Measurements from ENCODE around the gene CFAP299. TPM values are rescaled to one million over a fixed set of nuclear protein-coding genes. Genes with fewer than 3 reads are reported as not detected.

Gene CFAP299
- total RNA-seq, 1 experiment from 2014 or later, result not detected

DNA sequence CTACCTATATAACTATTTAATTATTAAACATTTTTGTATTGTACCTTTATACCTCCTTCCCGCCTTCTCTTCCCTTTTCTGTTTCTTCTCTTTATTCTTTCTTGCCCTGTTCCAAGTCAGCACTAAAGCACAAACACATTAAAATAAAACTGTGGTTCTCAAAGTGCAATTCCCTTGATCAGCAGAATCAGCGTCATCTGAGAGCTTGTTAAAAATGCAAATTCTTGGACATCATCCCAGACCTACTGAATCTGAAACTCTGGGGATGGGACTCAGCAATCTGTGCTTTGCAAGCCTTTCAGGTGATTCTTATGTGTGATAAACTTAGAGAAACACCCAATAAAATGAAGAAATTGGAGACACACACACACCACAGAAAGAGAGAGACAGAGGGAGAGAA is 516.5 kb downstream of the CFAP299 start (continued):
- TF ChIP-seq, protein P1, sequence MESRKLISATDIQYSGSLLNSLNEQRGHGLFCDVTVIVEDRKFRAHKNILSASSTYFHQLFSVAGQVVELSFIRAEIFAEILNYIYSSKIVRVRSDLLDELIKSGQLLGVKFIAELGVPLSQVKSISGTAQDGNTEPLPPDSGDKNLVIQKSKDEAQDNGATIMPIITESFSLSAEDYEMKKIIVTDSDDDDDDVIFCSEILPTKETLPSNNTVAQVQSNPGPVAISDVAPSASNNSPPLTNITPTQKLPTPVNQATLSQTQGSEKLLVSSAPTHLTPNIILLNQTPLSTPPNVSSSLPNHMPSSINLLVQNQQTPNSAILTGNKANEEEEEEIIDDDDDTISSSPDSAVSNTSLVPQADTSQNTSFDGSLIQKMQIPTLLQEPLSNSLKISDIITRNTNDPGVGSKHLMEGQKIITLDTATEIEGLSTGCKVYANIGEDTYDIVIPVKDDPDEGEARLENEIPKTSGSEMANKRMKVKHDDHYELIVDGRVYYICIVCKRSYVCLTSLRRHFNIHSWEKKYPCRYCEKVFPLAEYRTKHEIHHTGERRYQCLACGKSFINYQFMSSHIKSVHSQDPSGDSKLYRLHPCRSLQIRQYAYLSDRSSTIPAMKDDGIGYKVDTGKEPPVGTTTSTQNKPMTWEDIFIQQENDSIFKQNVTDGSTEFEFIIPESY (IDR thresholded peaks at IDR 0.05; ENCODE audit: extremely low read depth, insufficient replicate concordance, low read length), result no peak
- TF ChIP-seq CBX3 (IDR thresholded peaks at IDR 0.05; ENCODE audit: low read depth) (no peak), EGR1 (IDR thresholded peaks at IDR 0.05; ENCODE audit: low read depth) (no peak), FOSL1 (IDR thresholded peaks at IDR 0.05; ENCODE audit: low read depth) (no peak), EZH2 (IDR thresholded peaks at IDR 0.05) (no peak)
- TF ChIP-seq, protein P2, sequence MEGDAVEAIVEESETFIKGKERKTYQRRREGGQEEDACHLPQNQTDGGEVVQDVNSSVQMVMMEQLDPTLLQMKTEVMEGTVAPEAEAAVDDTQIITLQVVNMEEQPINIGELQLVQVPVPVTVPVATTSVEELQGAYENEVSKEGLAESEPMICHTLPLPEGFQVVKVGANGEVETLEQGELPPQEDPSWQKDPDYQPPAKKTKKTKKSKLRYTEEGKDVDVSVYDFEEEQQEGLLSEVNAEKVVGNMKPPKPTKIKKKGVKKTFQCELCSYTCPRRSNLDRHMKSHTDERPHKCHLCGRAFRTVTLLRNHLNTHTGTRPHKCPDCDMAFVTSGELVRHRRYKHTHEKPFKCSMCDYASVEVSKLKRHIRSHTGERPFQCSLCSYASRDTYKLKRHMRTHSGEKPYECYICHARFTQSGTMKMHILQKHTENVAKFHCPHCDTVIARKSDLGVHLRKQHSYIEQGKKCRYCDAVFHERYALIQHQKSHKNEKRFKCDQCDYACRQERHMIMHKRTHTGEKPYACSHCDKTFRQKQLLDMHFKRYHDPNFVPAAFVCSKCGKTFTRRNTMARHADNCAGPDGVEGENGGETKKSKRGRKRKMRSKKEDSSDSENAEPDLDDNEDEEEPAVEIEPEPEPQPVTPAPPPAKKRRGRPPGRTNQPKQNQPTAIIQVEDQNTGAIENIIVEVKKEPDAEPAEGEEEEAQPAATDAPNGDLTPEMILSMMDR (IDR thresholded peaks at IDR 0.05 in 2 of 3, conservative IDR thresholded peaks at IDR 0.05 in 1 of 3; ENCODE audit: borderline replicate concordance in 1 of 3, insufficient read depth in 1 of 3, low read depth in 2 of 3, low read length in 2 of 3), result no peak

DNA sequence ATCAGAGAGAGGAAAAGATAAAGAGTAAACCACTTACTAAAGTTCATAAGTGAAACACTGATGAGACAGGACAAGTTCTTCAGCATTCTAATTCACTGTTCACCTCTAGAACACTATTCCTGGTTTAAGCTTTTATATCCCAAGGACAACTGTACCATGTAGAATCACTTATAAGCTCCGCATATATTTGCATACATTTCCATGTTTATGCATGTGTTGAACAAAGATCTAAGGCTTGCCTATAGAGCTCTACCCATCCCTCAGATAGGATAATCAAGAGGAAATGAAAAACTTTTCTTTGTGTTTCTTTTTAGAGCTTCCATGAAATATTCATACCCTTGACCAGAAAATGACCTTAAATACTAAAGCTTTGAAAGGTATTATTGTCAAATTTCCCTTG is 538.0 kb downstream of the CFAP299 start:
- Histone ChIP-seq H4K20me1 (ENCODE audit: insufficient read depth) (no peaks in the 10 kb centered on the region; the same call in 1 of the 2 replicates), H3K27me3 (ENCODE audit: insufficient read depth, low read length) (no peaks in the 10 kb centered on the region), H3K9me2 (ENCODE audit: insufficient read depth) (no peaks in the 10 kb centered on the region), H3K36me3 (ENCODE audit: control insufficient read depth in 1 of 2, insufficient read depth in 2 of 2, low read length in 2 of 2) (no peaks in the 10 kb centered on the region), H3K9me3 (ENCODE audit: control insufficient read depth in 1 of 2, insufficient read depth in 1 of 2, low read depth in 1 of 2, low read length in 2 of 2) (no peaks in the 10 kb centered on the region), H3K9ac (ENCODE audit: low read length) (no peak overlapping the region), H3K4me1 (ENCODE audit: control insufficient read depth in 1 of 2, insufficient read depth in 2 of 2, low read length in 2 of 2) (no peaks in the 10 kb centered on the region), H3K4me2 (ENCODE audit: low read length) (no peak overlapping the region), H2AFZ (ENCODE audit: low read depth, low read length, poor library complexity, severe bottlenecking) (no peak overlapping the region), H3K4me3 (replicated peaks in 1 of 2; ENCODE audit: low read depth in 1 of 2, low read length in 2 of 2) (no peak overlapping the region), H3K27ac (ENCODE audit: low read depth, low read length) (no peak overlapping the region), H3K79me2 (ENCODE audit: insufficient read depth, low read length) (no peaks in the 10 kb centered on the region)
- ATAC-seq, result no peak
- DNase-seq (ENCODE audit: low read depth, low spot score), result no peak
- BruUV-seq (replicated peaks), result no TSS peak
- POLR2A ChIA-PET, result no interaction called here
- intact Hi-C loops (cut with micrococcal nuclease), result no loop called here
- RAD21 ChIA-PET (ENCODE audit: low non-redundant PET in 1 of 2, low total read pairs in 2 of 2, uncharacterized antibody in 2 of 2, unreplicated experiment in 2 of 2), result no interaction called here
- CTCF ChIA-PET, result no interaction called here
- TF ChIP-seq EZH2phosphoT487 (IDR thresholded peaks at IDR 0.05; ENCODE audit: borderline replicate concordance), result no peak
- TF ChIP-seq ELF1 (IDR thresholded peaks at IDR 0.05; ENCODE audit: borderline replicate concordance, low read depth), result no peak
- TF ChIP-seq, protein P3, sequence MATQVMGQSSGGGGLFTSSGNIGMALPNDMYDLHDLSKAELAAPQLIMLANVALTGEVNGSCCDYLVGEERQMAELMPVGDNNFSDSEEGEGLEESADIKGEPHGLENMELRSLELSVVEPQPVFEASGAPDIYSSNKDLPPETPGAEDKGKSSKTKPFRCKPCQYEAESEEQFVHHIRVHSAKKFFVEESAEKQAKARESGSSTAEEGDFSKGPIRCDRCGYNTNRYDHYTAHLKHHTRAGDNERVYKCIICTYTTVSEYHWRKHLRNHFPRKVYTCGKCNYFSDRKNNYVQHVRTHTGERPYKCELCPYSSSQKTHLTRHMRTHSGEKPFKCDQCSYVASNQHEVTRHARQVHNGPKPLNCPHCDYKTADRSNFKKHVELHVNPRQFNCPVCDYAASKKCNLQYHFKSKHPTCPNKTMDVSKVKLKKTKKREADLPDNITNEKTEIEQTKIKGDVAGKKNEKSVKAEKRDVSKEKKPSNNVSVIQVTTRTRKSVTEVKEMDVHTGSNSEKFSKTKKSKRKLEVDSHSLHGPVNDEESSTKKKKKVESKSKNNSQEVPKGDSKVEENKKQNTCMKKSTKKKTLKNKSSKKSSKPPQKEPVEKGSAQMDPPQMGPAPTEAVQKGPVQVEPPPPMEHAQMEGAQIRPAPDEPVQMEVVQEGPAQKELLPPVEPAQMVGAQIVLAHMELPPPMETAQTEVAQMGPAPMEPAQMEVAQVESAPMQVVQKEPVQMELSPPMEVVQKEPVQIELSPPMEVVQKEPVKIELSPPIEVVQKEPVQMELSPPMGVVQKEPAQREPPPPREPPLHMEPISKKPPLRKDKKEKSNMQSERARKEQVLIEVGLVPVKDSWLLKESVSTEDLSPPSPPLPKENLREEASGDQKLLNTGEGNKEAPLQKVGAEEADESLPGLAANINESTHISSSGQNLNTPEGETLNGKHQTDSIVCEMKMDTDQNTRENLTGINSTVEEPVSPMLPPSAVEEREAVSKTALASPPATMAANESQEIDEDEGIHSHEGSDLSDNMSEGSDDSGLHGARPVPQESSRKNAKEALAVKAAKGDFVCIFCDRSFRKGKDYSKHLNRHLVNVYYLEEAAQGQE (IDR thresholded peaks at IDR 0.05; ENCODE audit: low read depth), result no peak
- TF ChIP-seq CBX3 (IDR thresholded peaks at IDR 0.05; ENCODE audit: low read depth), result no peak
- TF ChIP-seq, protein P4, sequence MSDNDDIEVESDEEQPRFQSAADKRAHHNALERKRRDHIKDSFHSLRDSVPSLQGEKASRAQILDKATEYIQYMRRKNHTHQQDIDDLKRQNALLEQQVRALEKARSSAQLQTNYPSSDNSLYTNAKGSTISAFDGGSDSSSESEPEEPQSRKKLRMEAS (IDR thresholded peaks at IDR 0.05), result no peak
- no peak for TF ChIP-seq FOSL1 (IDR thresholded peaks at IDR 0.05; ENCODE audit: low read depth)
- TF ChIP-seq EGR1 (IDR thresholded peaks at IDR 0.05; ENCODE audit: low read depth), result no peak
- no peak for TF ChIP-seq SIN3A (IDR thresholded peaks at IDR 0.05; ENCODE audit: low read depth)
- no peak for TF ChIP-seq TCF7L2 (IDR thresholded peaks at IDR 0.05; ENCODE audit: borderline replicate concordance, extremely low read depth, insufficient read depth, insufficient read length)
- TF ChIP-seq YY1 (IDR thresholded peaks at IDR 0.05; ENCODE audit: extremely low read depth, insufficient replicate concordance, low read depth, low read length), result no peak
- no peak for TF ChIP-seq JUND (IDR thresholded peaks at IDR 0.05)
- TF ChIP-seq ZNF274 (IDR thresholded peaks at IDR 0.05; ENCODE audit: low read depth, low read length), result no peak
- TF ChIP-seq, protein P5, sequence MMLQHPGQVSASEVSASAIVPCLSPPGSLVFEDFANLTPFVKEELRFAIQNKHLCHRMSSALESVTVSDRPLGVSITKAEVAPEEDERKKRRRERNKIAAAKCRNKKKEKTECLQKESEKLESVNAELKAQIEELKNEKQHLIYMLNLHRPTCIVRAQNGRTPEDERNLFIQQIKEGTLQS (IDR thresholded peaks at IDR 0.05), result no peak
- TF ChIP-seq EZH2 (IDR thresholded peaks at IDR 0.05), result no peak

Measured in HCT116 (cell line).